ENCODE measurements around the gene TDRD15. TPM values are rescaled to one million over a fixed set of nuclear protein-coding genes. Genes with fewer than 3 reads are reported as not detected.

The TDRD15 gene
- total and polyA plus RNA-seq, 4 donors, result 0.09 to 0.75 (median 0.42) TPM

- TF ChIP-seq REST (IDR thresholded peaks at IDR 0.05), result no peak
- TF ChIP-seq HNF4A (conservative IDR thresholded peaks at IDR 0.05), result no peak
Measured at GRCh38 chr2:21117688-21118087, 6.1 kb upstream of the TDRD15 start (continued).

- Histone ChIP-seq H3K9me3 (ENCODE audit: control insufficient read depth in 4 of 4, low read length in 3 of 4) (no peaks in the 10 kb centered on the region), H3K27me3 (ENCODE audit: control insufficient read depth in 4 of 4, insufficient read depth in 4 of 4, low read length in 3 of 4) (no peaks in the 10 kb centered on the region), H3K27ac (ENCODE audit: low read depth in 1 of 2, low read length in 2 of 2) (peak overlapping the region; percentile 48 to 50), H3K4me3 (ENCODE audit: low read depth in 1 of 3, low read length in 3 of 3) (no peak overlapping the region), H3K4me1 (ENCODE audit: control insufficient read depth in 4 of 4, insufficient read depth in 4 of 4, low read length in 3 of 4) (peaks cover 0 to 6% (median 5%) of the 10 kb centered on the region in 4 donors), H3K9ac (ENCODE audit: low read depth in 1 of 2, low read length in 2 of 2) (no peak overlapping the region), H3K36me3 (ENCODE audit: control insufficient read depth in 4 of 4, insufficient read depth in 3 of 4, low read depth in 1 of 4, low read length in 3 of 4) (no peaks in the 10 kb centered on the region)
- 54% methylated on average over 3 of the region's 3 CpGs for WGBS
- TF ChIP-seq TAF1 (conservative IDR thresholded peaks at IDR 0.05) (no peak), HNF4A (conservative IDR thresholded peaks at IDR 0.05) (peak in 1 of 2 donors; percentile 12), CTCF (IDR thresholded peaks at IDR 0.05; ENCODE audit: low read depth, low read length, missing input control) (peak; percentile 69), REST (IDR thresholded peaks at IDR 0.05) (no peak), YY1 (IDR thresholded peaks at IDR 0.05) (no peak), RXRA (IDR thresholded peaks at IDR 0.05) (no peak), RAD21 (IDR thresholded peaks at IDR 0.05) (peak; percentile 96 to 97), FOXA2 (IDR thresholded peaks at IDR 0.05) (no peak), ZBTB33 (IDR thresholded peaks at IDR 0.05) (no peak), NR2F2 (IDR thresholded peaks at IDR 0.05) (no peak), FOXA1 (IDR thresholded peaks at IDR 0.05) (no peak)
- DNase-seq (ENCODE audit: low spot score), result no peak
Measured at GRCh38 chr2:21118302-21118920, 5.4 kb upstream of the TDRD15 start.
